Measurements from ENCODE around the gene THSD4. TPM values are rescaled to one million over a fixed set of nuclear protein-coding genes. Genes with fewer than 3 reads are reported as not detected.

Gene THSD4
- total RNA-seq, 2 experiments from 2014 or later: not detected

GRCh38 chr15:71452893-71453292, 337.6 kb downstream of the THSD4 start:
- CTCF ChIA-PET: interaction anchor here (1.2 kb wide), 1 partner anchor 8 kb away, joined by 4 read pairs; no protein-coding TSS in a partner anchor
- no peak for TF ChIP-seq CTCF (IDR thresholded peaks at IDR 0.05)
- DNase-seq: no peak
- H3K27ac Mint-ChIP-seq: no peak overlapping the region
- intact Hi-C loops (cut with micrococcal nuclease): no loop called here
- peaks cover 6% of the 10 kb centered on the region for H3K27me3 Mint-ChIP-seq
- H3K4me1 Mint-ChIP-seq (ENCODE audit: low read depth): no peaks in the 10 kb centered on the region
- H3K9me3 Mint-ChIP-seq: no peaks in the 10 kb centered on the region
- H3K4me3 Mint-ChIP-seq: no peak overlapping the region
- no peaks in the 10 kb centered on the region for H3K36me3 Mint-ChIP-seq (ENCODE audit: low read depth)
- ATAC-seq: no peak
- POLR2A ChIA-PET: no interaction called here

- no peak overlapping the region for H3K27ac Mint-ChIP-seq
- TF ChIP-seq CTCF (IDR thresholded peaks at IDR 0.05): no peak
- POLR2A ChIA-PET: no interaction called here
- CTCF ChIA-PET: no interaction called here
- no peak overlapping the region for H3K4me3 Mint-ChIP-seq
- no peaks in the 10 kb centered on the region for H3K9me3 Mint-ChIP-seq
- no peak for ATAC-seq
- H3K4me1 Mint-ChIP-seq (ENCODE audit: low read depth): no peaks in the 10 kb centered on the region
- intact Hi-C loops (cut with micrococcal nuclease): no loop called here
- no peaks in the 10 kb centered on the region for H3K36me3 Mint-ChIP-seq (ENCODE audit: low read depth)
- peaks cover 6% of the 10 kb centered on the region for H3K27me3 Mint-ChIP-seq
- no peak for DNase-seq
Measured at GRCh38 chr15:71454462-71454996, 339.3 kb downstream of the THSD4 start.

- DNase-seq (no peak), ATAC-seq (no peak)
- intact Hi-C loops (cut with micrococcal nuclease): no loop called here
- peaks cover 6% of the 10 kb centered on the region for H3K27me3 Mint-ChIP-seq
- CTCF ChIA-PET: no interaction called here
- H3K36me3 Mint-ChIP-seq (ENCODE audit: low read depth): no peaks in the 10 kb centered on the region
- no peak for TF ChIP-seq CTCF (IDR thresholded peaks at IDR 0.05)
- no peak overlapping the region for H3K4me3 Mint-ChIP-seq
- no peak overlapping the region for H3K27ac Mint-ChIP-seq
- H3K4me1 Mint-ChIP-seq (ENCODE audit: low read depth): no peaks in the 10 kb centered on the region
- H3K9me3 Mint-ChIP-seq: no peaks in the 10 kb centered on the region
- POLR2A ChIA-PET: no interaction called here
Measured at GRCh38 chr15:71455107-71455506, 339.8 kb downstream of the THSD4 start.

GRCh38 chr15:71455878-71456277, 340.6 kb downstream of the THSD4 start:
- intact Hi-C loops (cut with micrococcal nuclease): no loop called here

GRCh38 chr15:71456362-71456761, 341.1 kb downstream of the THSD4 start:
- H3K27me3 Mint-ChIP-seq: peaks cover 8% of the 10 kb centered on the region
- TF ChIP-seq CTCF (IDR thresholded peaks at IDR 0.05): no peak
- CTCF ChIA-PET: no interaction called here
- H3K4me1 Mint-ChIP-seq (ENCODE audit: low read depth): no peaks in the 10 kb centered on the region
- intact Hi-C loops (cut with micrococcal nuclease): no loop called here
- no peak overlapping the region for H3K4me3 Mint-ChIP-seq
- H3K27ac Mint-ChIP-seq: no peak overlapping the region
- no peaks in the 10 kb centered on the region for H3K36me3 Mint-ChIP-seq (ENCODE audit: low read depth)
- DNase-seq: no peak
- POLR2A ChIA-PET: no interaction called here
- no peaks in the 10 kb centered on the region for H3K9me3 Mint-ChIP-seq
- ATAC-seq: no peak

More at GRCh38 chr15:71455878-71456277, 340.6 kb downstream of the THSD4 start:
- CTCF ChIA-PET: no interaction called here
- no peaks in the 10 kb centered on the region for H3K4me1 Mint-ChIP-seq (ENCODE audit: low read depth)
- H3K4me3 Mint-ChIP-seq: no peak overlapping the region
- ATAC-seq (no peak), DNase-seq (no peak)
- no peak overlapping the region for H3K27ac Mint-ChIP-seq
- peaks cover 8% of the 10 kb centered on the region for H3K27me3 Mint-ChIP-seq
- POLR2A ChIA-PET: no interaction called here
- H3K36me3 Mint-ChIP-seq (ENCODE audit: low read depth): no peaks in the 10 kb centered on the region
- H3K9me3 Mint-ChIP-seq: no peaks in the 10 kb centered on the region
- TF ChIP-seq CTCF (IDR thresholded peaks at IDR 0.05): no peak

Measured in activated CD8-positive, alpha-beta T cell treated with anti-CD3 and anti-CD28 coated beads for 36 hours (primary cell).